ENCODE measurements around the gene RPL41.
A peak's percentile ranks its signal among the peaks of the same experiment; 100 is the strongest.
"Not testable (repeated sequence)": the region's sequence is repeated elsewhere in the genome, so short reads cannot be mapped to it uniquely, and the experiment has no call there.

The RPL41 gene

GRCh38 chr12:56103066-56103711, 13.2 kb upstream of the RPL41 start:
- no peak for DNase-seq (ENCODE audit: low read depth)

- no peak for DNase-seq (ENCODE audit: low read depth)
These were observed 12.7 kb upstream of the RPL41 start for GRCh38 chr12:56103823-56104108.

GRCh38 chr12:56104109-56104814, 12.2 kb upstream of the RPL41 start, which contains the start of gene PA2G4:
PA2G4 (plus strand) TSS chr12:56104559; CDS start chr12:56104738, 179 bp downstream.
- peak; percentile 99 for DNase-seq (ENCODE audit: low read depth)

GRCh38 chr12:56104815-56105608, 11.4 kb upstream of the RPL41 start:
- DNase-seq (ENCODE audit: low read depth): no peak

- no peak for DNase-seq (ENCODE audit: low read depth)
These were observed 10.9 kb upstream of the RPL41 start for GRCh38 chr12:56105609-56105902.

- DNase-seq (ENCODE audit: low read depth): no peak
These were observed 9.2 kb upstream of the RPL41 start for GRCh38 chr12:56107242-56107641.

- DNase-seq (ENCODE audit: low read depth): no peak
These were observed 5.9 kb upstream of the RPL41 start for GRCh38 chr12:56110571-56110970.

GRCh38 chr12:56114084-56114483, 2.3 kb upstream of the RPL41 start:
- DNase-seq (ENCODE audit: low read depth): no peak

GRCh38 chr12:56115329-56115728, 1.1 kb upstream of the RPL41 start:
- no peak for DNase-seq (ENCODE audit: low read depth)

- DNase-seq (ENCODE audit: low read depth): not testable (repeated sequence)
These were observed 761 bp downstream of the RPL41 start for GRCh38 chr12:56117082-56117706.

- peak; percentile 98 for DNase-seq (ENCODE audit: low read depth)
These were observed 1.6 kb downstream of the RPL41 start, which contains the start of gene ZC3H10 for GRCh38 chr12:56117778-56118687. ZC3H10 (plus strand) TSS chr12:56118266; CDS start chr12:56120563, 2,297 bp downstream.

GRCh38 chr12:56118688-56119357, 2.4 kb downstream of the RPL41 start:
- DNase-seq (ENCODE audit: low read depth): no peak

GRCh38 chr12:56119361-56119796, 2.9 kb downstream of the RPL41 start:
- peak; percentile 76 for DNase-seq (ENCODE audit: low read depth)

GRCh38 chr12:56120158-56120846, 3.9 kb downstream of the RPL41 start:
- DNase-seq (ENCODE audit: low read depth): no peak

GRCh38 chr12:56121204-56121870, 4.9 kb downstream of the RPL41 start:
- DNase-seq (ENCODE audit: low read depth): no peak

GRCh38 chr12:56122637-56123036, 6.2 kb downstream of the RPL41 start:
- no peak for DNase-seq (ENCODE audit: low read depth)

GRCh38 chr12:56124133-56124532, 7.7 kb downstream of the RPL41 start:
- DNase-seq (ENCODE audit: low read depth): no peak

GRCh38 chr12:56126732-56127239, 10.4 kb downstream of the RPL41 start:
- no peak for DNase-seq (ENCODE audit: low read depth)

- DNase-seq (ENCODE audit: low read depth): no peak
These were observed 11.1 kb downstream of the RPL41 start for GRCh38 chr12:56127485-56127887.

Measured in stromal cell of bone marrow (primary cell).